GM18499 (cell line): ENCODE results near the gene DDX10.

Experiments used
- ATAC-seq: cut with Tn5 transposase; IDR thresholded peaks from one replicate; pipeline ENCODE4 v1.9.1; 2021; ENCODE audit warnings: moderate number of reproducible peaks; ENCODE audit not compliant: insufficient read depth, unreplicated experiment

Gene DDX10

GRCh38 chr11:108926171-108926840 is 261.4 kb downstream of the DDX10 start:
- ATAC-seq: no peak

DNA sequence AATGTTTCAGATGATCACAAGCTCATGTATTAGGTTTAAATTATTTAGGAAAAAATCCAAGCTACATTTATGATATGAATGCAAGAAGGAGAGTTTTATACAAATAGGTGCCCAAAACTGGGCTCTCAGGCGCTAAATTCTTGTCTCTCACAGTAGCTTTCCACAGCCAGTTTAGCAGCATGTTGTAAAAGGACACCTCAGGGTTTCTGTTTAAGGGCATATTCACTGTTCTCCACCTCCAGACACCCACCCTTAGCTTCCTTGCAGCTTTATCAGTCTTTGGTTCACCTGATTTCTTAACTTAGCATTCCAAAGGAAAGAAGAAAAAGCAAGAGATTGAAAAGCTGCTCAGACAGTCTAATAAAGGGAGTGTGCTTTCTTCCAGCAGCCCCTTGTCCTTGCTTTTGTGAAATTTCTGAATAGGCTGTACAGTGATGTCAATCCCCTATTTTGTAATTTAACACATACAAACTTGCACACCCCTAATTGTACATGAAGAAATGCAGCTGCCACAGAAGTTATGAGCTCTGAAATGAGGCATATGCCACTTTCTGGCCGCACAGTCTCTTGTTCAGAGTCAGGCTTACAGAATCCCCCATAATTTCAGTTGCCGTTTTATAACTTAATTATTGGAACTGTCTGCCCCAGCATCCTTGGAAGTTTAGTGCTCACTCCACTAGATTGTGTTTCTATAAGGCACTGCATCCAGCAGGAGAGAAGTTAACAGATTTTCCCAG is 262.1 kb downstream of the DDX10 start:
- no peak for ATAC-seq

DNA sequence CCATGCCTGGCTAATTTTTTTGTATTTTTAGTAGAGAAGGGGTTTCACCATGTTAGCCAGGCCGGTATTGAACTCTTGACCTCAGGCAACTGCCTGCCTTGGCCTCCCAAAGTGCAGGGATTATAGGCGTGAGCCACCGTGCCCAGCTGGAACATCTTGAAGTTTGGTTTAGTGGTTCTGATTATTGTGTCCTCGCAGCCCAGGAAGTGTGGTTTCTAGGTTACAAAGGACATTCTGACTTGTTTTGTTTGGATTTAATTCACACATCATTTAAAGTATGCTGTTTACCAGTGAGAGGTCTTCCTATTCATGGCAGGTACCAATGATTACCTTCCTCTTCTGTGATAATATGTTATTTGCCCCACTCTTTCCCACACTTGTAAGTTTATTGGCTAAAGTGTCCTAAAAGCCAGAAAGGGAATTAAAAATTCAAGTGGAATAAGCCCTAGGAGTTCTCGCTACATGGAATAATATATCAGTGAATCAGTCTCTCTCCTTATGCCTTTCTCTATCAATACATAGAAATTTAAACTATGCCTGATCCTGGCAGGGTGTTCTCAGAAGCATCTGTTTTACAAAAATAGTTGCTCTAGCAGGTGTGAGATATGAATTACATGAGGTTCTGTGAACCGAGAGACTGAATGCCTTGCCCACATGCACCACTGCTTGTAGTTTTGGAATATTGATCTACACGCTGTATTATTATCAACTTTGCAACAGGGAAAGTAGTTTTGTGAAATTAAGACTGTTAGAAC is 263.1 kb downstream of the DDX10 start:
- no peak for ATAC-seq

DNA sequence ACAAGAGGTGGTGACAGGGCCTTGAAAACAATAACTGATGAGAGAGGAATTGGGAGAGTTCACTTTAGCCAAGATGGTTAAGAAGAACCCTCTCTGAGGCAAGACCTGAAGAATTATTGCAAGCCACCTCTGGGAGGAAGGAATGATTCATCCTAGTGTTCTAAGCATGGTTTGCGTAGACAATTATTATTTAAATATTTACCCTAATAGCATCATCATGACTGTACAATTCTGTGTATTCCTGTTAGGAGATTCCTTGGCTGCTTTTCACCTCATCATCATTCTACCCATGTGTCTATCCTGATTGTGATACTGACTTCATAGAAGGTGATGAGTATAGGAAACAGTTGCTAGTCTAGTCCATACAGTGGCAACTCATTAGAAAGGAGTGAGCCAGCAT is 264.4 kb downstream of the DDX10 start:
- no peak for ATAC-seq

DNA sequence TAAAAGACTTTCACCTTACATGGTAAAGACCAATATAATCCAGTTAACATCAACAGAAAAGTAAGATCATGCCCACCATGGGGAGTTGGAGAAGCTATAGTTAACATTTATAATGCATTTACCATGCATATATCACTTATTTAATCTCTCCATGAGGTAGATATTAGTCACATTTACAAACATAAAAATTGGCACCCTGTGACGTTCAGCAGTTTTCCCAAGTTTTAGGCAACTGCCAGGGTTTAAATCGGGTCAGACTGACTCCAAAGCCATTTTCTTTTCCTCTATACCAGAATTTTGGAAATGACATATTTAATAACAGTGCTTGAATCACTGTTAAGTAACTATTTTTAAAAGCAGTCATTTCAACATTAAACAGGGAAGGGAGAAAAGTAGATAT is 266.3 kb downstream of the DDX10 start:
- ATAC-seq: no peak

GRCh38 chr11:108933630-108934029 is 268.8 kb downstream of the DDX10 start:
- no peak for ATAC-seq

- no peak for ATAC-seq
These were observed 269.4 kb downstream of the DDX10 start for GRCh38 chr11:108934289-108934688.

DNA sequence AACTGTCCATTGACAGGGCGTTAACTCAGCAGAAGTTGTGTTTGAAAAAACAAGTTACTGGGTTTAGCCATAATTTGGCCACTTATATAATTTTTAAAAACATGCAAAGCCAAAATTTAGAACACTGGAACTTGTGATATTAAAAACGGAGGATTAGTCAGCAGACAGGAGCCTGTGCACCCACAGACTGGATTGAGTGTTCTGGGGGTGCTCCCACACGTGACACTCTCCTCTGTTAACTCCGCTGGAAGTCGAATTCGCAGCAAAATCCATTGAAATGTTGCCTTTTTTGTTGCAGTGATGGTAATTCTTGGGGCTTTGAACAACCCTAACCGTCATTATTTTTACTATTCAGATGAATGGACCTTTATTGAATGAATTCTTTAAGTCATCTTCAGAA is 269.8 kb downstream of the DDX10 start:
- no peak for ATAC-seq

DNA sequence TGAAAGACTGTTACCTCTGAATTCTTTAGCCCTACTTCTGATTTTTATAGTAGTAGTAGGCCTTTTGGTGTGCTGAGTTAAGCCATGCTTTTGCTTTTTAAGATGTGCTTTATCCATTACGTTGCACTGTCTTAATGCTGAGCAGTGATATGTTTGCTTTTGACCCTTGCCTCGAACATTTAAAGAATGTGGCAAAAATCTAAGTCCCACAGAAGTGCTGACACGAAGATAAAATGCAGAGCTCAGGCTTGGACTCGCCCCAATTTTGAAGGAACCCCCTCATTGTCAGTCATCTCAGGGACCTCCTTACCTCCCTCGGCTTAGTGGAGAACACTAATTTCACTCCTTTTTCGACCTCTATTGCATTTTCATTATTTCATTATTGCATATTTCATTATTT is 272.9 kb downstream of the DDX10 start:
- no peak for ATAC-seq

- ATAC-seq: no peak
These were observed 273.7 kb downstream of the DDX10 start for GRCh38 chr11:108938604-108939003.

DNA sequence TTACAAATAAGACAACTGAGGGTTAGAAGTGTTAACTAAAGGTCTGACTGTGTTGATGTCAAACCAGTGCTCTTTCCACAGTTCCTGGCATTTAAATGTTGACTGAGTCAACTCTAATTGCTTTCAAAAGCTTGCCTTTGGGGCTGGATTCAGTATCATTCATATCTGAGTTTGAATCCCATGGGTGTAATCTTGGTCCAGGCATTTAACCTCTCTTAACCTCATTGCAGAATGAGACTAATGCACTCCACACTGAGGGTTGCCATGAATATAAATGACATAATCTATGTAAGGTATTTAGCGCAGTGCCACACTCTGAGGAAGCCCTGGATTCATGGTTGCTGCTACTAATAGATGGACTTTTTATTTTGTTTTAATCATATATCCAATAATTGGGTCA is 274.3 kb downstream of the DDX10 start:
- no peak for ATAC-seq

DNA sequence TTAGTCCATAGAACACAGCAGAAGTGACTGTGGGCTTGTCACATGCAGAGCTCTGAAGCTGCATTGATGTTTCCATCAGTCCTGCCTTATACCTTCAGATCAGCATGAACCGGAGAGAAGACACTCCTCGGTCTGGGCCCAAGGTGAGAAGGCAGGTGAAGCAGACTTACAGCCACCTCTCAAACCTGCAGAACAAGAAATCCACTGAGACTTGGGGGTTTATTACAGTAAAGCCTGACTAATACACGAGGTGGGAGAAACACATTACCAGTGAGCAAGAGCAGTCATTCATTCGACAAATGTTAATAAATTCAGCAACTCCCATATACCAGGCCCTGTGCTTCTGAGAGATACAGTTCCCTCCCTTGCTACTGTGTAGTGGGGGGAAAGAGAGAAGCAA is 279.0 kb downstream of the DDX10 start:
- no peak for ATAC-seq

DNA sequence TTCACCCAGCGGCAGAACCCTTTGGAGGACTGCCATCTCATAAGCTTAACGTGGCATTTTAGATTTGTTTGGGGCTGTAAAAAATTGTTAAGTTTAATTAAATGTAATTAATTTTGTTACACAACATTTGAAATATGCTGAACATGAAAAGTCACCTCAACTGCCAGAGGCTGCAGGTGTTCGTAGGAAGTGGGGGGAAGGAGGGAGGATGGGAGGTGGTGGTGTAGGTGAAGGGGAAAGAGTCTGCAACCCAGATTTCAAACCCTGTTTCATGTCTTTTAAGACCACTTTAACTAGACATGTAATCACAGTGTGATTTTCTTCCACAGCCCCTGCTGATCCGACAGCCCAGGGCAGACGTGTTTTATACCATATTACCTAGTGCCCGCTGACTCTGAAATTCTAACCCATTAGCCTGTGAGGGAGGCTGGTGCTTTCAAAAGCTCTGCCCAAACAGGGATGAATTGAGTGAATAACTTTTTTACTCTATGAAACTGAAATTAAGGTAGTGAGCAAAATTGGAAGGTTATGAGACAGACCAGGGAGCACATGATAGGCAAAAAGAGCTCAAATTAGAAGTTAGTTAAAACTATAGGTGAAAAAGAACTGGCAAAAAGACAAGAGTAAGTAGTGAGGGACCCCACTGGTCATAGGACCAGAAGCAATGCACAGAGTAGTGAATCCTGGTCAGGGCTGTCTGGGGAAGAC is 279.8 kb downstream of the DDX10 start:
- ATAC-seq: no peak

DNA sequence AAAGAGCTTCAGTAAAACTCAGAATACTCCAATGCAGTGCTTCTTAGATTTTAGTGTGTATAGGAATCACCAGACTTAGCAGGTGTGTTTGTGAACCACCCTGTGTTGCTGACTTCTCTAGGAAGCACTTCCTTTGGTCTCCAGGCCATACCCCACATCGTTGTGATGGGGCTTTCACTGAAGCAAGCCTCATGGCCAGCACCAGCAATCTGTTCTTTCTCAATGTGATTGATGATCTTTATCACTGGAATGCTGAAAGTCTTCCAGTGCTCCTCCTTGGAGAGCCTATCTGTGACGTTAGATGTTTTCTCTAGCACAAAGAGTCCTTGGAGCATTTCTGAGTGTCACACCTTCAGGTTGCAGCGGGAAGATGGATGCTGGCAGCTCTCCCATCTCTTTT is 280.5 kb downstream of the DDX10 start:
- ATAC-seq: no peak

- no peak for ATAC-seq
These were observed 283.0 kb downstream of the DDX10 start for GRCh38 chr11:108947654-108948570.

- no peak for ATAC-seq
These were observed 293.7 kb downstream of the DDX10 start for GRCh38 chr11:108958368-108959104.

GRCh38 chr11:108959105-108959761 is 294.4 kb downstream of the DDX10 start:
- ATAC-seq: no peak

- no peak for ATAC-seq
These were observed 295.0 kb downstream of the DDX10 start for GRCh38 chr11:108959874-108960273.

GRCh38 chr11:108960501-108960900 is 295.6 kb downstream of the DDX10 start:
- no peak for ATAC-seq
